WTC11 (cell line): ENCODE results near the gene RGP1.

ENCODE experiments used
- CTCF ChIP-seq: fragments of 200-600 bp; IDR thresholded peaks from 2 replicates; pipeline ENCODE4 v1.8.0; 2022; ENCODE audit warnings: antibody characterized with exemption
- FOXP1 ChIP-seq: sonication (generic); formaldehyde crosslinking; IDR thresholded peaks from 2 replicates; pipeline ENCODE4 v1.8.0; 2022; ENCODE audit warnings: missing genetic modification reagents, mild to moderate bottlenecking, moderate library complexity, borderline replicate concordance
- JUN ChIP-seq: sonication (generic); formaldehyde crosslinking; IDR thresholded peaks from 2 replicates; pipeline ENCODE4 v1.8.0; 2023; ENCODE audit warnings: mild to moderate bottlenecking, missing genetic modification reagents
- NFYB ChIP-seq: sonication (generic); formaldehyde crosslinking; conservative IDR thresholded peaks from 2 replicates; pipeline ENCODE4 v1.8.0; 2022; ENCODE audit warnings: low read depth, missing genetic modification reagents
- USF2 ChIP-seq: sonication (generic); formaldehyde crosslinking; IDR thresholded peaks from 2 replicates; pipeline ENCODE4 v1.8.1; 2023; ENCODE audit warnings: mild to moderate bottlenecking, missing genetic modification reagents, moderate library complexity
- TF ChIP-seq, protein P1 (sequence below): sonication (generic); formaldehyde crosslinking; IDR thresholded peaks from 2 replicates; pipeline ENCODE4 v1.8.0; 2023; ENCODE audit warnings: missing genetic modification reagents, mild to moderate bottlenecking, borderline replicate concordance

GRCh38 chr9:35723908-35724307 lies 25.2 kb upstream of the RGP1 start:
- TF ChIP-seq JUN (CRISPR knock-in tag) (no peak), CTCF (no peak), NFYB (no peak), FOXP1 (CRISPR knock-in tag) (no peak), USF2 (no peak)
- TF ChIP-seq, protein P1, sequence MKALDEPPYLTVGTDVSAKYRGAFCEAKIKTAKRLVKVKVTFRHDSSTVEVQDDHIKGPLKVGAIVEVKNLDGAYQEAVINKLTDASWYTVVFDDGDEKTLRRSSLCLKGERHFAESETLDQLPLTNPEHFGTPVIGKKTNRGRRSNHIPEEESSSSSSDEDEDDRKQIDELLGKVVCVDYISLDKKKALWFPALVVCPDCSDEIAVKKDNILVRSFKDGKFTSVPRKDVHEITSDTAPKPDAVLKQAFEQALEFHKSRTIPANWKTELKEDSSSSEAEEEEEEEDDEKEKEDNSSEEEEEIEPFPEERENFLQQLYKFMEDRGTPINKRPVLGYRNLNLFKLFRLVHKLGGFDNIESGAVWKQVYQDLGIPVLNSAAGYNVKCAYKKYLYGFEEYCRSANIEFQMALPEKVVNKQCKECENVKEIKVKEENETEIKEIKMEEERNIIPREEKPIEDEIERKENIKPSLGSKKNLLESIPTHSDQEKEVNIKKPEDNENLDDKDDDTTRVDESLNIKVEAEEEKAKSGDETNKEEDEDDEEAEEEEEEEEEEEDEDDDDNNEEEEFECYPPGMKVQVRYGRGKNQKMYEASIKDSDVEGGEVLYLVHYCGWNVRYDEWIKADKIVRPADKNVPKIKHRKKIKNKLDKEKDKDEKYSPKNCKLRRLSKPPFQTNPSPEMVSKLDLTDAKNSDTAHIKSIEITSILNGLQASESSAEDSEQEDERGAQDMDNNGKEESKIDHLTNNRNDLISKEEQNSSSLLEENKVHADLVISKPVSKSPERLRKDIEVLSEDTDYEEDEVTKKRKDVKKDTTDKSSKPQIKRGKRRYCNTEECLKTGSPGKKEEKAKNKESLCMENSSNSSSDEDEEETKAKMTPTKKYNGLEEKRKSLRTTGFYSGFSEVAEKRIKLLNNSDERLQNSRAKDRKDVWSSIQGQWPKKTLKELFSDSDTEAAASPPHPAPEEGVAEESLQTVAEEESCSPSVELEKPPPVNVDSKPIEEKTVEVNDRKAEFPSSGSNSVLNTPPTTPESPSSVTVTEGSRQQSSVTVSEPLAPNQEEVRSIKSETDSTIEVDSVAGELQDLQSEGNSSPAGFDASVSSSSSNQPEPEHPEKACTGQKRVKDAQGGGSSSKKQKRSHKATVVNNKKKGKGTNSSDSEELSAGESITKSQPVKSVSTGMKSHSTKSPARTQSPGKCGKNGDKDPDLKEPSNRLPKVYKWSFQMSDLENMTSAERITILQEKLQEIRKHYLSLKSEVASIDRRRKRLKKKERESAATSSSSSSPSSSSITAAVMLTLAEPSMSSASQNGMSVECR (CRISPR knock-in tag): no peak
